Ascending aorta (tissue), 2 donors: ENCODE data around the gene SLC45A1. TPM values are rescaled to one million over a fixed set of nuclear protein-coding genes. Genes with fewer than 3 reads are reported as not detected.
A peak's percentile ranks its signal among the peaks of the same experiment; 100 is the strongest.

Experiments
- DNase-seq, 2 donors: peaks; one replicate each; pipeline ENCODE4 v3.0.0-alpha.2; 2019; ENCODE audit warnings: low spot score in 2 of 2
- H3K27ac ChIP-seq, 2 donors: fragments of 200-600 bp; sonication (generic); one replicate each; pipeline ENCODE4 v1.5.1; 2016 to 2017; ENCODE audit warnings: mild to moderate bottlenecking in 1 of 2
- H3K27me3 ChIP-seq: fragments of 200-600 bp; sonication (generic); one replicate; pipeline ENCODE4 v1.5.1; 2017
- H3K36me3 ChIP-seq, 2 donors: fragments of 200-600 bp; sonication (generic); one replicate each; pipeline ENCODE4 v1.5.1; 2016
- H3K4me1 ChIP-seq, 2 donors: fragments of 200-600 bp; sonication (generic); one replicate each; pipeline ENCODE4 v1.5.1; 2016 to 2017; ENCODE audit warnings: mild to moderate bottlenecking in 1 of 2
- H3K4me3 ChIP-seq, 2 donors: fragments of 200-600 bp; sonication (generic); one replicate each; pipeline ENCODE4 v1.5.1; 2016 to 2017; ENCODE audit warnings: mild to moderate bottlenecking in 1 of 2
- H3K9me3 ChIP-seq, 2 donors: fragments of 200-600 bp; sonication (generic); one replicate each; pipeline ENCODE4 v1.5.1; 2016
- CTCF ChIP-seq, 3 experiments: fragments of 200-600 bp in 2 of 3; fragments of 450-650 bp in 1 of 3; sonication (generic) in 2 of 3; IDR thresholded peaks; one replicate each; pipeline ENCODE4 v1.5.1; 2016 to 2019; ENCODE audit warnings: antibody characterized with exemption in 3 of 3, mild to moderate bottlenecking in 1 of 3, moderate library complexity in 1 of 3
- intact Hi-C: fragments of 100-400 bp; cut with DNase I; formaldehyde crosslinking; loops from one replicate; pipeline ENCODE4 v1.15.1; 2023
- total RNA-seq: library from RNA; depleted of rRNA; stranded (reverse); fragments of >200 nt; gene quantifications from one replicate; pipeline ENCODE4 v1.1.0, GENCODE V29; 2016

SLC45A1 gene
- total RNA-seq, 1 donor from 2014 or later: 3.2 TPM

GRCh38 chr1:8370046-8370881 is 52.4 kb downstream of the SLC45A1 start:
- Histone ChIP-seq H3K27ac (peak overlapping the region; percentile 88 to 91), H3K36me3 (peaks cover 8 to 12% of the 10 kb centered on the region in 2 donors), H3K4me1 (peaks cover 33 to 71% of the 10 kb centered on the region in 2 donors), H3K27me3 (no peaks in the 10 kb centered on the region), H3K9me3 (no peaks in the 10 kb centered on the region), H3K4me3 (no peak overlapping the region)
- intact Hi-C loops: loop anchor here (5.0 kb wide), 1 partner anchor 52 kb away; no protein-coding TSS in a partner anchor
- TF ChIP-seq CTCF (IDR thresholded peaks at IDR 0.05): no peak
- no peak for DNase-seq

- Histone ChIP-seq H3K27me3 (no peaks in the 10 kb centered on the region), H3K4me1 (peaks cover 33 to 66% of the 10 kb centered on the region in 2 donors), H3K4me3 (peak overlapping the region; percentile 3 to 20), H3K9me3 (no peaks in the 10 kb centered on the region), H3K36me3 (peaks cover 3 to 5% of the 10 kb centered on the region in 2 donors), H3K27ac (peak overlapping the region; percentile 88 to 91)
- no peak for DNase-seq
- intact Hi-C loops: loop anchor here (5.0 kb wide), 1 partner anchor 51 kb away; no protein-coding TSS in a partner anchor
- no peak for TF ChIP-seq CTCF (IDR thresholded peaks at IDR 0.05)
Measured at GRCh38 chr1:8370905-8371315, 53.0 kb downstream of the SLC45A1 start.

- Histone ChIP-seq H3K27ac (peak overlapping the region; percentile 88 to 91), H3K9me3 (no peaks in the 10 kb centered on the region), H3K4me3 (peak overlapping the region; percentile 3 to 20), H3K4me1 (peaks cover 33 to 66% of the 10 kb centered on the region in 2 donors), H3K36me3 (no peaks in the 10 kb centered on the region), H3K27me3 (no peaks in the 10 kb centered on the region)
- intact Hi-C loops: loop anchor here (5.0 kb wide), 1 partner anchor 51 kb away; no protein-coding TSS in a partner anchor
- peak in 1 of 2 donors; percentile 62 for DNase-seq
- no peak for TF ChIP-seq CTCF (IDR thresholded peaks at IDR 0.05)
Measured at GRCh38 chr1:8371372-8371991, 53.6 kb downstream of the SLC45A1 start.

GRCh38 chr1:8373125-8373524 is 55.2 kb downstream of the SLC45A1 start:
- no peak for TF ChIP-seq CTCF (IDR thresholded peaks at IDR 0.05)
- Histone ChIP-seq H3K9me3 (no peaks in the 10 kb centered on the region), H3K36me3 (no peaks in the 10 kb centered on the region), H3K27ac (peak overlapping the region; percentile 88 to 91), H3K4me3 (peak overlapping the region in 1 of 2 donors; percentile 9), H3K27me3 (no peaks in the 10 kb centered on the region), H3K4me1 (peaks cover 23 to 63% of the 10 kb centered on the region in 2 donors)
- no peak for DNase-seq
- intact Hi-C loops: loop anchor here (1.0 to 5.0 kb wide), 2 partner anchors 35 to 49 kb away; no protein-coding TSS in a partner anchor

- peak overlapping the region; percentile 31 to 53 for H3K4me3 ChIP-seq
- H3K27me3 ChIP-seq: no peaks in the 10 kb centered on the region
- intact Hi-C loops: loop anchor here (1.0 to 5.0 kb wide), 2 partner anchors 35 to 49 kb away; no protein-coding TSS in a partner anchor
- no peak for TF ChIP-seq CTCF (IDR thresholded peaks at IDR 0.05)
- no peaks in the 10 kb centered on the region for H3K36me3 ChIP-seq
- H3K4me1 ChIP-seq: peaks cover 23 to 68% of the 10 kb centered on the region in 2 donors
- H3K27ac ChIP-seq: peak overlapping the region; percentile 88 to 91
- no peaks in the 10 kb centered on the region for H3K9me3 ChIP-seq
- DNase-seq: peak; percentile 33 to 93
Measured at GRCh38 chr1:8373581-8374241, 55.8 kb downstream of the SLC45A1 start.
